Effector memory CD4-positive, alpha-beta T cell (primary cell): ENCODE results near the gene QDPR.
A peak's percentile ranks its signal among the peaks of the same experiment; 100 is the strongest.

ENCODE experiments used
- DNase-seq, 3 donors: peaks; one replicate each; pipeline ENCODE4 v3.0.0-alpha.2; 2020
- H3K27ac ChIP-seq: 2 replicates; pipeline ENCODE4 v1.7.0; 2013; ENCODE audit warnings: mild to moderate bottlenecking, low read length, moderate library complexity; ENCODE audit not compliant: insufficient read depth, poor library complexity, severe bottlenecking
- H3K27me3 ChIP-seq: replicated peaks from 2 replicates; pipeline ENCODE4 v1.7.0; 2013; ENCODE audit warnings: mild to moderate bottlenecking, low read length; ENCODE audit not compliant: insufficient read depth, control insufficient read depth, poor library complexity, severe bottlenecking
- H3K36me3 ChIP-seq: 2 replicates; pipeline ENCODE4 v1.7.0; 2013; ENCODE audit warnings: mild to moderate bottlenecking, low read length, moderate library complexity; ENCODE audit not compliant: control insufficient read depth, insufficient read depth
- H3K4me1 ChIP-seq: 2 replicates; pipeline ENCODE4 v1.7.0; 2013; ENCODE audit warnings: low read length, mild to moderate bottlenecking; ENCODE audit not compliant: control insufficient read depth, insufficient read depth, poor library complexity, severe bottlenecking
- H3K4me3 ChIP-seq: 2 replicates; pipeline ENCODE4 v1.7.0; 2013; ENCODE audit warnings: low read length, low read depth, mild to moderate bottlenecking; ENCODE audit not compliant: insufficient read depth, poor library complexity, severe bottlenecking
- H3K9me3 ChIP-seq: 2 replicates; pipeline ENCODE4 v1.7.0; 2013; ENCODE audit warnings: mild to moderate bottlenecking, low read length, moderate library complexity; ENCODE audit not compliant: control insufficient read depth

The QDPR gene

GRCh38 chr4:17477774-17478472 is 34.0 kb downstream of the QDPR start:
- H3K27ac ChIP-seq, result no peak overlapping the region
- no peak overlapping the region for H3K4me3 ChIP-seq
- H3K27me3 ChIP-seq, result no peaks in the 10 kb centered on the region
- no peaks in the 10 kb centered on the region for H3K36me3 ChIP-seq
- H3K9me3 ChIP-seq, result peaks cover 5% of the 10 kb centered on the region
- H3K4me1 ChIP-seq, result no peaks in the 10 kb centered on the region
- no peak for DNase-seq

GRCh38 chr4:17476853-17477252 is 35.0 kb downstream of the QDPR start:
- H3K4me1 ChIP-seq, result no peaks in the 10 kb centered on the region
- no peaks in the 10 kb centered on the region for H3K27me3 ChIP-seq
- H3K9me3 ChIP-seq, result peaks cover 3% of the 10 kb centered on the region
- no peak for DNase-seq
- no peaks in the 10 kb centered on the region for H3K36me3 ChIP-seq
- H3K4me3 ChIP-seq, result no peak overlapping the region
- no peak overlapping the region for H3K27ac ChIP-seq

DNA sequence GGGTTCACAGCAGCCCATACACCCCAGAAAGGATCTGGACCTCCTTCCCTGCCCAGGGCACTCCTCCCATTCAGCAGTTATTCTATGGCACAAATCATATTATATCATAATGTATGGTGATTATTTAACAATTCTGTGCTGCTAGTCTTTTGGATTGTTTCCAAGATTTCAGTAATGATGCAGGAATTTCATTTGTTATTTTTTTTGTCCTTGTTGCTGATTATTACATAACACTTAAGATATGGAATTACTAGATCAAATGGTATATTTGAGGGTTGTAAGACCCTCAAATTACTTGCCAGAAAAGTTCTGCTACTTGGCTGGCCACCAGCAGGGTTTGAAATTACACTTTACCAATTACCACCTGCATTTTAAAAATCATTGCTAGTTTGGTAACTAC is 36.4 kb downstream of the QDPR start:
- Histone ChIP-seq H3K4me1 (no peaks in the 10 kb centered on the region), H3K9me3 (no peaks in the 10 kb centered on the region), H3K36me3 (no peaks in the 10 kb centered on the region), H3K4me3 (no peak overlapping the region), H3K27me3 (no peaks in the 10 kb centered on the region), H3K27ac (no peak overlapping the region)
- no peak for DNase-seq

DNA sequence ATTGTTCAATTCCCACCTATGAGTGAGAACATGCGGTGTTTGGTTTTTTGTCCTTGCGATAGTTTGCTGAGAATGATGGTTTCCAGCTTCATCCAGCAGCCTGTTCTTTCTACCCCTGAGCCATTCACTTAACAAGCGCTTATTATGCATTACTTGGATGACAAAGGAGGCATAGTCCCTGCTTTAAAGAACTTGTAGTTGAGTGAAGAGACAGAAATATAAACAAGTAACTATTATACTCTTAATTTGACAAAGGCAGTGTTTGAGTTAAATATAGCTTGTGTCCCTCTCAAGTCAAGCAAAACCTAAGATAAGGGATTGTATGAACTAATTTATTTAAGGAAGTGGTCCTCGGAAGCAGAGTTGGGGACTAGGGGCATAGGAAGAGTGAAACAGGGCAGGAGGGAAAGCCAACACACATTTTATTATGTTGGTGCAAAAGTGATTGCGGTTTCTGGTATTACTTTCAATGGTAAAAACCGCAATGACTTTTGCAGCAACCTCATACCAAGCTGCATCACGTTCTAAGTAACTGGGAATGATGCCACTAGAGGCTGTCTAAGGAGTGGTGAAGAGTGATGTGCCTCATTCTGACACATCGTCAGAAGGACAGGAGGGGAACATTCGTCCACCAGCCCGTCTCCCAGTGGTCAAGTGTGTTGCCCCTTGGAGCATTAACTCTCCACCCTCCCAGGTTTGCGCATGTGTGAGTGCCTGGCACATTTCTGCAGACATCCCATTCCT is 41.8 kb downstream of the QDPR start:
- Histone ChIP-seq H3K4me1 (no peaks in the 10 kb centered on the region), H3K9me3 (no peaks in the 10 kb centered on the region), H3K4me3 (no peak overlapping the region), H3K36me3 (no peaks in the 10 kb centered on the region), H3K27me3 (no peaks in the 10 kb centered on the region), H3K27ac (no peak overlapping the region)
- DNase-seq, result no peak

DNA sequence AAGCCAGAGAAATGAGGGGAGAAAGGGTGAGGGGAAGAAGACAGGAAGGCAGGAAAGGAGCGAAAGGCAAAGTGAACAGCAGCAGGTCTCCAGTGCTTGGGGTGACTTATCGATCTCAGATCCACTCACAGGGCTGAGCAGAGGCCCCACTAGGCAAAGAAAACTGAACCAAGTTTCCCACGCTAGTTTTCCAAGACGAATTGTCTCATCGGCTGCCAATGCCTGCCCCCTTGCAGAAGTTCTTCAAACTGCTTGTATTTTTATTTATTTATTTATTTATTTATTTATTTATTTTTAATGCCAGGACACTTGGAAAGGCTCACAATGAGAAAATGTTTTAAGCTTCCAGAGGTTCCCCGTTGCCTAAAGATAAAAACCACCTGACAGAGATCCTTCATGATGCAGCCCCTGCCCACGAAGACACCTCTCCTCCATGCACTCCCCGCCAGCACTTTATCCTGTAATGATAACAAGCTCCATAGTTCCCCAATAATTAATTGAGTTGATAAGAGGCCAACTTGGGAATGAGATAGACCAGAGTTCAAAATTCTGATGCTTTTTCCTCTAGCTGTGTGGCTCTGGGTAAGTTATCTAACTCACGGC is 43.2 kb downstream of the QDPR start:
- DNase-seq, result no peak
- H3K4me1 ChIP-seq, result no peaks in the 10 kb centered on the region
- H3K9me3 ChIP-seq, result no peaks in the 10 kb centered on the region
- no peaks in the 10 kb centered on the region for H3K27me3 ChIP-seq
- H3K4me3 ChIP-seq, result no peak overlapping the region
- H3K27ac ChIP-seq, result no peak overlapping the region
- H3K36me3 ChIP-seq, result no peaks in the 10 kb centered on the region

DNA sequence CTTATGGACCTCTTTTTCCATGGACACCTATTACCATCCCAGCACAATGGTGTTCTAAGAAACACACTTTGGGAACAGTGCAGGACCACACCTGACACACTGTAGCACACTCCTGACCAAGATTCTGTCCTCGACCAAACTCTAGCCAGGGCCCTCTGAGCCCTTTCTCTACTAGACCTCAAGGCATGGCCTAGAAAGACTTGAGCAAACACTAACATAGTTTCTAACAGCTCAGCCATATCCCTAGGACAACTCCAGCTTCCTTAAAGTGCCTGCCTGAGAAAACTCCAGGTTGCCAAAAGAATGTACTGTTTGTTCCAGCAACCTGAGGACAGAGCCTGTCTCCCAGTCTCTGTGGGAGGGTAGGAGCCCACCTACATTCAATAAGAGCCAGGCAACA is 48.3 kb downstream of the QDPR start:
- Histone ChIP-seq H3K4me3 (no peak overlapping the region), H3K27me3 (no peaks in the 10 kb centered on the region), H3K4me1 (no peaks in the 10 kb centered on the region), H3K9me3 (no peaks in the 10 kb centered on the region), H3K36me3 (no peaks in the 10 kb centered on the region), H3K27ac (no peak overlapping the region)
- no peak for DNase-seq

DNA sequence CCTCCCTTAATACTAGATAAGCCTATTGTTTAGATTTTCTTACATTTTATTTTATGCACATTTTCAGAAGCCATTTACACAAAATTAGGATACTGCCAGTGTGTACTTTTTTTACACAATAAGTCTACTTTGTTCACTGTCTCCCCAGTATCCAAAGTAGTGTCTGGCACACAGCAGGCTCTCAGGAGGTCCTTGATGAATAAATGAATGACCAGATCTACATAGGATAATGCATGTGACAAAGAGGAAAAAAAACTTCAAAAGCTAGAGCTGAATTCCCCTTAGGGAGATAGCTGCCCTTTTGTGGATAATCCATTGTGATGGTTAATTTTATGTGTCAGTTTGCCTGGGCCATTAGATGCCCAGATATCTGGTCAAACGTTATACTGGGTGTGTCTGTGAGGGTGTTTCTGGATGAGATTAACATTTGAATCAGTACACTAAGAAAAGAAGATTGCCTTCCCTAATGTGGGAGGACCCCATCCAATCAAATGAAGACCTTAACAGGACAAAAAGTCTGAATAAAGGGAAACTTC is 61.6 kb downstream of the QDPR start:
- H3K36me3 ChIP-seq, result no peaks in the 10 kb centered on the region

GRCh38 chr4:17448689-17449088 is 63.2 kb downstream of the QDPR start:
- no peaks in the 10 kb centered on the region for H3K4me1 ChIP-seq
- no peak for DNase-seq
- no peak overlapping the region for H3K27ac ChIP-seq
- no peaks in the 10 kb centered on the region for H3K9me3 ChIP-seq
- no peaks in the 10 kb centered on the region for H3K27me3 ChIP-seq
- no peaks in the 10 kb centered on the region for H3K36me3 ChIP-seq
- no peak overlapping the region for H3K4me3 ChIP-seq

More for the DNA sequence above, 61.6 kb downstream of the QDPR start:
- Histone ChIP-seq H3K4me1 (no peaks in the 10 kb centered on the region), H3K27me3 (no peaks in the 10 kb centered on the region), H3K4me3 (no peak overlapping the region), H3K9me3 (no peaks in the 10 kb centered on the region), H3K27ac (no peak overlapping the region)
- DNase-seq, result no peak

GRCh38 chr4:17447675-17448298 is 64.1 kb downstream of the QDPR start:
- Histone ChIP-seq H3K36me3 (no peaks in the 10 kb centered on the region), H3K27me3 (no peaks in the 10 kb centered on the region), H3K4me1 (no peaks in the 10 kb centered on the region), H3K9me3 (no peaks in the 10 kb centered on the region), H3K27ac (no peak overlapping the region), H3K4me3 (no peak overlapping the region)
- DNase-seq, result peak in 2 of 3 donors; percentile 3 to 25
